Effector CD8-positive, alpha-beta T cell (primary cell): ENCODE measurements around the gene PACRG.

Experiments
- DNase-seq: peaks from one replicate; lab custom pipeline; 2025; lab: John Stamatoyannopoulos, UW

PACRG gene

DNA sequence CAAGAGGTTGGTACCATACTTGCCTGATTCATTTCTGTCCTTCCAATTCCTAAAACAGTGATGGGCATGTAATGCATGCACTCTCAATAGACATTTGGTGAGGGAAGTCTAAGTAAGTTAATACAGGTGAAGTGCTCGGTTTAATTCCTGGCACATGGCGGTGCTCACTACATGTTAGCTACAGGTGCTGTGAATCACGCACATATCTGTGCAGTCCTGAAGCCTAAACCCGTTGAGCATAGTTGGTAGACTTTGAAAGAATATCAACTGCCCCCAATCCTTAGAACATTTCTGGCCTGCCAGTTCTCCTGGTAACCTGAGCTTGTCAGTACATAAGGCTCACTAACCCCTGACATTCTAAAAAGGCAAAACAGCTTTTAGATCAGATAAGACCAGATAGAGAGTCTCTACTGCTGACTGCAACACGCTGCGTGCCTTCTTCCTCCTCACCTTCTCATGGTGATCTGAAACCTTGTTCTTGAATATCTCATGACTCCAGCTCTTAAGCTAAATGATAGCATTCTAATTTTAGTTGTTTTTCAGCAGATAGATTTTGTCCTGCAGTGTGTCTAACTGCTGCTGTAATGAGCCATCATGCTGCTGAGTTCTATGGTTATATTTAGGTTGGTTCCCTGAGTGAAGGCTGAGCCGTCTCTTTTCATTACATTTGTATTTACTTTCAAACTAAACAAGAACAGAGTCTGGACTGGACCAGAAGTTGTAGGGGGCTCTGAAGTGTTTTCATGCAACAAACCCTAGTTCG is 358.3 kb downstream of the PACRG start:
- DNase-seq: no peak

DNA sequence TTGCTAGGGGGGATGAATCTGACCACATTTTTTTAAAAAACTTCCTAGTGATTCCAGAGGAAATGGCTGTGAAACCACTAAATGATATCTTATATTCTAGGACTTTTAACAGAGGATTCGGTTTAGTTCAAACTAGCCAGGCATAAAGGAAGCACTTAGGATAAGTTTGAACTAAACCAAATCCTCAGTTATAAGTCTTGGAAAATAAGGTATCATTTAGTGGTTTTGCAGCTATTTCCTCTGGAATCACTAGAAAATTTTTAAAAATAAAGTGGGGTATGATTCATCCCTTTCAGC is 358.8 kb downstream of the PACRG start:
- DNase-seq: no peak

- DNase-seq: no peak
Measured at GRCh38 chr6:163087981-163088380, 360.2 kb downstream of the PACRG start.

DNA sequence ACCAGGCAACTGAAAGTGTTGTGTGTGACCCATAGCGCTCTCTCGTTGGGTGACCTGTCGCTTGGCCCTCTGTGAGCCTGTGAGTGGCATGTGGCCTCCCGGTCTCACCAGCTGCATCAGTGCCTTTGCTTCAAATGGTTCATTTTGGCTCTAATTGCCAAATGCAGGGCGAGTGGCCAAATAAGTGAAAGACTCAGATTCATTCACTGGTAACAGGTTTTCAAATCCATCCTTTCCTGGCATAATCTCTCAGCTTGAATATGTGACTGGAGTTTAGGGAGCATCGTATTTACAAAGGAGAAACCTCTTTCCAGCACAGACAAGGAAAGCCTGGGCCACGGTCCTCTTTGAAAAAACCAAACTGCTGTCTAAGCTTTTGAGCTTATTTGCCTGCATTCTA is 365.1 kb downstream of the PACRG start:
- no peak for DNase-seq

DNA sequence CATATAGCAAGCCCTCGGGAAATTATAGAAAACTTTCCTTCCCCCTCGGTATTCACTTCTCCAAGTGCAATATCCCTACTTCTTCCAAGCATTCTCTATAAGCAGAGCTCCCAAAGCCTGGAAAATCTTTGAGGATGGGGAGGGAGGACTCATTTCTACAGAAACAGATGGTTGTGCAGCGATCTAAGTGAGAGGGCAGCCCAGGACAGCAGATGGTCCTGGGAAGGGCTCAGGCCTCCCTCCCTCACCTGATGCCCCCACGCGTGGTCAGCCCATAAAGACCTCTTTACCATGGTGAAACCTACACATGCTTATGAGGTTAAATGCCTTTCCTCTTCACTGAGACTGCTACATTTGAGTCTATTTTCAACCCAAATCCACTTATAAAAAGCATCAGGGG is 367.1 kb downstream of the PACRG start:
- DNase-seq: no peak

DNA sequence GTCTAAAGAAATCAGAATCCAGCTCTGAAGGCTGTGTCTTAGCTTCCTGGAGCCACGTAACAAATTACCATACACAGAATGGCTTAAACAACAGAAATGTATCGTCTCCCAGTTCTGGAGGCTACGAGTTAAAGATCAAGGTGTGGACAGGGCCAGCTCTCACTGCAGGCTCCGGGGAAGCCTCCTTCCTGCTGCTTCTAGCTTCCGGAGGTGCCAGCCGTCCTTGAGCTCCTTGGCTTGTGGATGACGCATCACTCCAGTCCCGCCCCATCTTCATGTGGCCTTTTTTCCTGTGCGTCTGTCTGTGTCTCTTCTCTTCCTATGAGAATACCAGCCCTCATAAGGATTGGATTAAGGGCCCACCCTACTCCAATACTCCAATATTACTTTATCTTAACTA is 367.6 kb downstream of the PACRG start:
- DNase-seq: no peak

DNA sequence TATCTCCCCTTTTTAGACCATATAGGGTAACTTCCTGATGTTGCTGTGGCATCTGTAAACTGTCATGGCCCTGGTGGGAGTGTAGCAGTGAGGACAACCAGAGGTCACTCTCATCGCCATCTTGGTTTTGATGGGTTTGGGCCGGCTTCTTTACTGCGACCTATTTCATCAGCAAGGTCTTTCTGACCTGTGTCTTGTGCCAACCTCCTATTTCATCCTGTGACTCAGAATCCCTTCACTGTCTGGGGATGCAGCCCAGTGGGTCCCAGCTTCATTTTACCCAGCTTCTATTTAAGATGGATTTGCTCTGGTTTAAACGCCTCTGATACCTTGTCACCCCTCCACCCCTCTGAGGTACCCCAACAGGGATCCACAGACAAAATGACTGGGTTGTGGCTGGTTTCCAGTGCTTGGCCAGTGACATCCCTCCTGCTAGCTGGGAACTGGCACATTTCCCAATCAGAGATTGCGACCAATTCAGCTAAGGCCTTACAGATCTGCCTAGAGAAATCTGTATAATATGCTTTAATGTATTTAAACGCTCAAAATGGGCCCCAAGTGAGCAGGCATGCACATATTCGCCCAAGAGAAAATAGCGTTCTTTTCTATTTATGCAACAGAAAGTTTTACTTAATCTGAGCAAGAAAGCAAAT is 371.2 kb downstream of the PACRG start:
- no peak for DNase-seq

- DNase-seq: no peak
Measured at GRCh38 chr6:163099621-163100171, 371.9 kb downstream of the PACRG start.

GRCh38 chr6:163100259-163100658 is 372.5 kb downstream of the PACRG start:
- no peak for DNase-seq

DNA sequence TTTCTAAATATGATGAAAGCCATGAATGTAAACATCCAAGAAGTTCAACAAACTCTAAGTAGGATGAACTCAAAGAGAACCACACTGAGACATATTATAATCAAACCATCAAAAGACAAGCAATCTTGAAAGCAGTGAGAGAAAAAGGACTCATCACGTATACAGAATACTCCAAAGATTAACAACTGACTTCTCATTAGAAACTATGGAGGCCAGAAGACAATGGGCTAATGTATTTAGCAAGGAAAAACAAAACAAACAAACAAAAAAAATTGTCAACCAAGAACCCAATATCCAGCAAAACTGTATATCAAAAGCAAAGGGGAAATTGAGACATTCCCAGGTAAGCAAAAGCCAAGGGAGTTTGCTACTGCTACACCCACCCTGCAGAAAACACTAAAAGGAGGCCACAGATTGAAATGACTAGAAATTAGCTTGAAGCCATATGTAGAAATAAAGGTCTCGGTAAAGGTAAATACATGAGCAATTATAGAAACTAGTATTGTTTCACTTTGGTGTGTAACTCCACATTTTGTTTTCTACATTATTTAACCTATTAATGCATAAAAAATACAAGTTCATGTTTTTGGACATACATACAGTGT is 385.7 kb downstream of the PACRG start:
- DNase-seq: no peak

GRCh38 chr6:163118941-163119340 is 391.2 kb downstream of the PACRG start:
- DNase-seq: no peak

- no peak for DNase-seq
Measured at GRCh38 chr6:163120223-163120622, 392.4 kb downstream of the PACRG start.

- DNase-seq: no peak
Measured at GRCh38 chr6:163121270-163121669, 393.5 kb downstream of the PACRG start.

DNA sequence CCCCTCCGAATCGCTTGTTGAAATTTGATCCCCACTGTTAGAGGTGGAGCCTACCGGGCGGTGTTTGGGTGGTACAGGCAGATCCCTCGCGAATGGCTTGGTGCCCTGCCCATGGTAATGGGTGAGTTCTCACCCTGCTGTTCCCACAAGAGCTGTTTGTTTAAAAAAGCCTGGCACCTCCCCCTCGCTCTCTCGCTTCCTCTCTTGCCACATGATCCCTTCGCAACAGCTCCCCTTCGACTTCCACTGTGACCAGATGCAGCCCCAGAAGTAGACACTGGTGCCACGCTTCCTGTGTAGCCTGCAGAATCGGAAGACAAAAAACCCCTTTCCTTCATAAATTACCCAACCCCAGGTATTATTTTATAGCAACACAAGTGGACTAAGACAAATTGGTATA is 394.6 kb downstream of the PACRG start:
- no peak for DNase-seq

- no peak for DNase-seq
Measured at GRCh38 chr6:163123098-163123497, 395.3 kb downstream of the PACRG start.

DNA sequence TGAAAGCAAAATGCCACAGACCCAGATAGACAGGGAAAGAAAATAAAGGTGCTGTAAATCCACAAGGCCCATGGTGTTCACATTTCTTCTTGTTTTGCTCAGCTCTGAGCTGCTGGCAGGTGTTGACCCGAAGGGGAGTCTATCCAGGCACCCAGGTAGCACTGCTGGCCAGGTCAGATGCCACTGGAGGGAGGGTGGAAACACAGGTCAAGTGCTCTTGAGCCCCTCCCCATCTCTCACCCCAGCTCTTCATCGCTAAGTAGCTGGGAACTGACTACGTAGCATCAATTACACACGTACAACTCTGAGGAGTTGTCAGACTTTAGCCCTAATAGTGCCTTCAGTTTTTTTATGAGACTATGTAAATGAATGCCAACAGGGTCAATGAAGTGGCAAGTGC is 399.0 kb downstream of the PACRG start:
- DNase-seq: no peak

DNA sequence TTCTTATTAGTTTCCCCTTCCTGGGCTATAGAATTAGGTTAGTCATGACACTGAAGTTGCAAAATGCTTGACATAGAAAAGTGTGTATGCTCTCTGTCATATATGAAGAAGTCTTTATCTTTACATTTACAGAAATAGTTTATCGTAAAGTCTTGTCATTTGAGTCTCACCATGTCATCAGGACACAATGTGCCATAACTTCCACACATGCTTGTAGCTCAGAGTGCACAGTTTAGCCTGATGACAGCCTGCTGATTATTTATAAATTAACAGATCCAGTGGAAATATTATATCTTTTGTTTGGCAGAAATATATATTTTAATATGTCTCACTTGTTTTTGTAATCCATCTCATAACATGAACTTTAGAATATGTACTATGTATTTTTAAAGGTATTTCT is 399.8 kb downstream of the PACRG start:
- no peak for DNase-seq

DNA sequence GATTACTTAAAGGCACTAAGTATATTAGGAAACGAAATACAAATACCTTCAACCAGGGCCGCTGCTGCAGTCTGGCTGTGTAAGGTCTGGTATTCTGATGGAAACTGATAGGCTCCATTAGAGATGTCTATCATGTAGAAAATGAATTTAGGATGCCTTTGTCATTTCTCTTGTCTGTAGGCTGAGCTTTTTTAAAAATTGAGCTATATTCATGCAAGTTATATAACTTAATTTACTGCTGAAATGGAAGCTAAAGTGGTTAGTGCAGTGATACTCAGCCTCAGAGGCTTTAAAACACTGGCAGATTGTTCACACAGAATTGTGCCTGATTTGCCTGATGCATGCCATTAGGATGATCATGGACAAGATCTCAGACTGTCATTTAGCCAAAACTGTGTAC is 400.6 kb downstream of the PACRG start:
- DNase-seq: no peak

- no peak for DNase-seq
Measured at GRCh38 chr6:163132050-163132750, 404.4 kb downstream of the PACRG start.

- no peak for DNase-seq
Measured at GRCh38 chr6:163133017-163133416, 405.2 kb downstream of the PACRG start.

DNA sequence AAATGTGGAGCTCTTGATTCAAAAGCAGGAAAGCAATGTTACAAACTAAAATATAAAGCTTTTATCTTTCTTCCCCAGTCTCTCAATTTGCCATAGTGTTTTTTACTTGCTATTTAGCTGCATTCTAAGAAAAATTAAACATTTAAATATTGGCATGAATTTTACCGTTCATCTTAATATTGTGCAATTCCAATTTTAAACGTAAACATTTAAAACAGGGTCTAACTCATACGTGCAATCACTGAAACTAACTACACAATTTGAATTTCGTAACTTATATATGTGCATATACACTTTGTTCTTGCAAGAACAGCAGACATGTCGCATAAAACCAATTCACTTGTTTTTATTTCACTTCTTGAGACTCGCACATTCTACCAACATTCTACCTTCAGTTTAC is 405.9 kb downstream of the PACRG start:
- DNase-seq: no peak

DNA sequence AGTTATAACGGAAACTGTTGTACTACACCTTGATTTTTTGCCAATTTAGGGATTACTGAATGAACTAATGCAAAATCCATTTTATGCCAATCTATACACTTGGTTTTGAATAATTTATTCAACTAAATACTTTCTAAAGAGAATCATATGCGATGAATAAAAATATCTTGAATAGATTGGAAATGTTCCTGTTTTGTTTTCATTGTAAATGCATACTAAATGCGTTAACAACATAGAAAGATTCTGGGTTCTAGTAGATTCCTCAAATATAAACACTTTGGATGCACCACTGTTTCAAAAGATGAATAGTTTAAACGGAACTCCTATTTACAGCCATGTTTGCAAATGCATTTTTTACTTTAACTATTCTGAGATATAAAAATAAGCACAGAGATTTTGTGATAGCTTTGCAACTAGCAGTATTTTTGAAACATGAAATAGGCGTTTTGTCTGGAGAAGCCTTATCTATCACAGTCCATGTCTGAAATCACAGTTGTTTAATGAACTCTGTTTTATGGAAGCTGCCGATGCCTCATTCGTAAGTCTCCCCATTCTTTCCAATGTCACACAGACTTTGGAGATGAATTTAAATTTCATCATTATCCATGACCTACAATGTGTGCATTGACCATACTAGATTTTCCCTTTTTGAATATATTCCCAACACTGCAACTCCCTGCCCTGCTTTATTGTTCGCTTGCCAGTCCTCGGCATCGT is 409.1 kb downstream of the PACRG start:
- no peak for DNase-seq
